HG03575 (cell line): Measurements from ENCODE around the gene GSTT4.
"Not testable (repeated sequence)": the region's sequence is repeated elsewhere in the genome, so short reads cannot be mapped to it uniquely, and the experiment has no call there.

Experiments used
- ATAC-seq: cut with Tn5 transposase; IDR thresholded peaks from one replicate; pipeline ENCODE4 v1.9.1; 2021; ENCODE audit not compliant: unreplicated experiment, insufficient number of reproducible peaks, low FRiP score; ENCODE audit errors: extremely low read depth

The GSTT4 gene

DNA sequence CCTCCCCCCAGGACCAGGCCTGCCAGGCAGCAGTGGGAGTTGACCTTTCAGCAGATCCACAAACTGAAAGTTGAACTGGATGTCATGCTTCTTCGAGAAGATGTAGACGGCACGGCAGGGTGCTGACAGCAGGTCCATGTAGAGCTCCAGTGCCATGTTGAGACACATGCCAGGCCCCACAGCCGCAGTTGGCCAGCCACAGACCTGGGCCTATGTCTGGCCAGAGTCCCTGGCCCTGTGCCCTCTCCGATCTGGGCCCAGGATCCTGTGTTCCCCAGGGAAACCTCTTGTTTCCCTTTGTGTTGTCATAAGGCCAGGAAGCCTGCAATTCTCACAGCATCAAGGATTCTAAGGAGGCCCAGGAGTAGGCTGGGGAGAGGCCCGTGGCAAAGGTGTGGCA is at the start of gene GSTT4:
Gene GSTT4, minus strand, starts transcription at position 253 of the 400 bp plus-strand sequence. Its CDS starts 97 bp downstream, at position 156.
- no peak for ATAC-seq

DNA sequence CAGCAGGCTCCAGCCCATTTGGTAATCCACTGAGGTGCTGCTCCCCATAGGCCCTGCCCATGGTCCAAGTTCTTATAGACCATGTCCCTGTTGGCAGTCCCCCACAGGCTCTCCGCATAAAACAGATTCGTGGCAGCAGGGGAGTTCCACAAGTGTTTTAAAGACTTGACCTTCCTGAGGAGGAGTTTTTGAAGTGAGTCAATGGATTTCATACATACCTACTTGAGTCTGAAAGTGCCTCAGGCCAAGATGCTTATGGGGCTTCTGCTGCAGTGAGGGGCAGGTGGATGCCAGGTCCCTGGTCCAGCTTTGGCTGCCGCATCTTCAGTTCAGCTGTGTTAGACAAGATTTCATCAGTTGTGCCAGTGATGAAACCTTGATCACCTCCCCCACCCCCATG is 49.1 kb upstream of the GSTT4 start:
- no peak for ATAC-seq

- ATAC-seq: no peak
Observed at GRCh38 chr22:24053481-24054226, 48.4 kb upstream of the GSTT4 start.

GRCh38 chr22:24051568-24051967 is 46.3 kb upstream of the GSTT4 start:
- no peak for ATAC-seq

GRCh38 chr22:24051028-24051427 is 45.8 kb upstream of the GSTT4 start:
- no peak for ATAC-seq

- ATAC-seq: no peak
Observed at GRCh38 chr22:24049978-24050377, 44.7 kb upstream of the GSTT4 start.

DNA sequence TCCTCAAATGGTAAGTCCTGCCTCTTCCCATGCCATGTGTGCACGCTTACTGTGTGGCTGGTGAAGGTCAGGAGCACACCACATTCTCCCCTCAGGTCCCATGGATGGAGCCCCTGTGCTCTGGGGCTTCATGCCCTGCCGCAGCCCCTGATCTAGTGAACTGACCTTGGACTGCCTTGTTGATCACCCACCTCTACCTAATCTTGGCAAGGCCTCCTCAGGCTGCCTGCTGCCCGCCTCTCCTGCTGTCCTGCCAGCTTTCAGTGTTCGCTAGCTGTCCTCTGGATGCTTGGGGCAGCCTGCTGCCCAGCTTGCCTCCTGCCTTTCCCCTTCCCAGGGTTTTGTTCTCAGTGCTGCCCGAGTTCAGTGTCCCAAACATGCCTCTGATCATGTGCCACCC is 44.0 kb upstream of the GSTT4 start:
- ATAC-seq: no peak

DNA sequence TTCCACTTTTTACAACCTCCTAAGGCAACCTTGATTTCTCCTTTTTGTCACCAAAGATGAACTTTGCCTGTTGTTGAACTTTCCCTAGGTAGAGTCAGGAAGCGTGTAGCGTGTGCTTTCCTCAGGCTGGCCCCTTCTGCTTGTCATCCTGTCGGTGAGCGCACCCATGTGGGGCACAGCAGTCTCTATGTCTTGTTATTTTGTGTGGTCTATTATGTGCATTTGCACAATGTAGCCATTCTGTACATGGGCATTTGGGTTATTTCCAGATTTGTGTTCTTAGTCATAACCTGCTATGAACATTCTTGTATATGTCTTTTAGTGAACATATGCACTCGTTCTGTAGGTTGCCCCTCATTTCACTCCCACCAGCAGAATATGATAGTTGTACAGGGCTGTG is 40.8 kb upstream of the GSTT4 start:
- no peak for ATAC-seq

GRCh38 chr22:24043958-24044357 is 38.7 kb upstream of the GSTT4 start:
- no peak for ATAC-seq

DNA sequence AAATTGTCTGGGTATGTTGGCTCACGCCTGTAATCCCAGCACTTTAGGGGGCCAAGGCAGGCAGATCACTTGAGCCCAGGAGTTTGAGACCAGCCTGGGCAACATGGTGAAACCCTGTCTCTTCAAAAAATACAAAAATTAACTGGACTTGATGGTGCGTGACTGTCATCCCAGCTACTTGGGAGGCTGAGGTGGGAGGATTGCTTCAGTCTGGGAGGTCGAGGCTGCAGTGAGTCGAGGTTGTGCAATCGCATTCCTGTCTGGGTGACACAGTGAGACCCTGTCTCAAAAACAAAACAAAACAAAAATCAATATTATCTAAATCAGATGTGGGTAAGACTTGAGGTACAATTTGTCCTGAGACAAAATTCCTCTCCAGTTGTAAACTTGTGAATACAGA is 38.2 kb upstream of the GSTT4 start:
- not testable (repeated sequence) for ATAC-seq

- ATAC-seq: no peak
Observed at GRCh38 chr22:24040946-24041345, 35.7 kb upstream of the GSTT4 start.

- no peak for ATAC-seq
Observed at GRCh38 chr22:24039046-24039445, 33.8 kb upstream of the GSTT4 start.

- ATAC-seq: no peak
Observed at GRCh38 chr22:24037851-24038765, 32.9 kb upstream of the GSTT4 start.

DNA sequence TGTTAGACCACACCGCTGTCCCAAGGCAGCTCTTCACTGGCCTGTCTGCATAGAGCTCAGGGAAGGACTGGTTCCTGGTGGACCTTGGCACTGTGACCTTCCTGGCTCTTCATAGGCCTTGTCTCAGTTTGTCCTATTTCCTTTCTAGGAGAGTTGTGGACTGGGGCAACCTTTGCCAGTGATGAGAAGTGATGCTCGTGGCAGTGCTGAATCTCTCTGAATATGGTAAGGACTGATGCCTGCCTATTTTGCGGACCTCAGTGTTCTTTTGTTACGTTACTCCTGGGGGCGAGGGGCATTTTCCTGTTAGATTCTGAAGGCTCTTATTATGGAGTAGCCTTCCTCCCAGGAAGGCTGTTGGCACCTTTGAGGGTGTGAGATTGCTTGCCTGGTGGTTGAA is 30.0 kb upstream of the GSTT4 start:
- ATAC-seq: no peak

DNA sequence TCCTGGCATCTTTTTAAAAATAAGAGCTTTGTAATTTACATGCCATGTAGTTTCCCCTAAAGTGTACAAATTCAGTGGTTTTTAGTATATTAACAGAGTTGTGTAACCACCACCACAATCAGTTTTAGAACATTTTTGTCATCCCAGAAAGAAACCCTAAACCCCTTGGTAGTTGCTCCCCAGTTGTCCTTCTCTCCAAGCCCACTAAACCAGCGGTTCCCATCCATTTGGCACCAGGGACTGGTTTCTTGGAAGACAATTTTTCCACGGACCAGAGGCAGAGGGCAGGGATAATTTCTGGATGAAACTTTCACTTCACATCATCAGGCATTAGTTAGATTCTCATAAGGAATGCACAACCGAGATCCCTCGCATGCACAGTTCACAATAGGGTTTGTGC is 28.5 kb upstream of the GSTT4 start:
- ATAC-seq: no peak

DNA sequence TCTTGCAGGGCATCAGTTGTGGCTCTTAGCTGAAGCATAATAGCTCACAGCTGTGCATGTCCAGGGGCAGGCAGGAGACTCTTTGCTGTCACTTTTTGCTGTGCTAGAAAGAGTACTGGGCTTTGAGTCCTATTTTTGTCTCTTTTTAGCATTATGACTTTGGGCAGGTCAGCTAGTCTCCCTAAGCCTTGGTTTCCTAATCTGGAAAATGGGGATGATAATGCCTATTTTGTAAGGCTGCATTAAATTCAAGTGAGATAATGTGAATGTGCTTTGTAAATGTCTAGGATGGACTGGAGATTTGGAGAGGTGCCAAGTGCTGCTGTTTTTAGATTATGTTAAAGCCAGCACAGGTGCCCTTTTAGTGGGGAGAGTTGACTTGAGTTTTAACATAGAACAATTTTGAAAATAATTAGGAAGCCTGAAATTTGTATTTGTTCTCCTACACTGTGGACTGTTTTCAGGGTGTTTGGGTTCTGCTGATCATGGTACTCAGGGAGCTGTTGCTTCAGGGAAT is 25.0 kb upstream of the GSTT4 start:
- no peak for ATAC-seq

- ATAC-seq: no peak
Observed at GRCh38 chr22:24029304-24029703, 24.1 kb upstream of the GSTT4 start.

GRCh38 chr22:24028533-24028932 is 23.3 kb upstream of the GSTT4 start:
- no peak for ATAC-seq

DNA sequence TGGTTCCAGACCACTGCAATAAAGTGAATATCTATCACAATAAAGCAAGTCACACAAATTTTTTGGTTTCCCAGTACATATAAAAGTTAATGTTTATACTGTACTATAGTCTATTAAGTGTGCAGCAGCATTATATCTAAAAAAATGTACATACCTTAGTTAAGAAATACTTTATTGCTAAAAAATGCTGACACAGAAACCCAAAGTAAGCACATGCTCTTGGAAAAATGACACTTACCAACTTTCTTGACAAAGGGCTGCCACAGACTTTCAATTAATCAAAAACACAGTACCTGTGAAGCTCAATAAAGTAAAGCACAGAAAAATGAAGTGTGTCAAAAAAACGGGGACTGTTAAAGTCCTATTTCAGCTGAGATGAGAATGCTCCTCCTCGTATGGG is 22.7 kb upstream of the GSTT4 start:
- no peak for ATAC-seq

GRCh38 chr22:24027389-24027975 is 22.2 kb upstream of the GSTT4 start:
- no peak for ATAC-seq
